Liver (tissue), 3 donors: Measurements from ENCODE around the gene MPND.

ENCODE experiments used
- FOXA1 ChIP-seq: IDR thresholded peaks from 2 replicates; pipeline ENCODE4 v1.6.1; 2016; ENCODE audit warnings: antibody characterized with exemption
- JUND ChIP-seq, 2 donors: IDR thresholded peaks; 2 replicates each; pipeline ENCODE4 v1.6.1; 2016; ENCODE audit warnings: antibody characterized with exemption in 2 of 2
- RAD21 ChIP-seq, 2 donors: IDR thresholded peaks; 2 replicates each; pipeline ENCODE4 v1.6.1; 2016; ENCODE audit warnings: antibody characterized with exemption in 2 of 2, mild to moderate bottlenecking in 2 of 2
- TAF1 ChIP-seq: conservative IDR thresholded peaks from 2 replicates; pipeline ENCODE4 v1.6.1; 2016; ENCODE audit warnings: antibody characterized with exemption, mild to moderate bottlenecking
- YY1 ChIP-seq: IDR thresholded peaks from 2 replicates; pipeline ENCODE4 v1.6.1; 2016; ENCODE audit warnings: antibody characterized with exemption, mild to moderate bottlenecking
- TF ChIP-seq, protein P1 (sequence below): fragments of 150-350 bp; IDR thresholded peaks from 2 replicates; pipeline ENCODE4 v1.5.1; 2017; ENCODE audit warnings: improper control_type of control experiment, low read depth, low read length; ENCODE audit not compliant: missing input control
- TF ChIP-seq, protein P2 (sequence below): IDR thresholded peaks from 2 replicates; pipeline ENCODE4 v1.6.1; 2016; ENCODE audit warnings: antibody characterized with exemption
- donor health status: healthy.
- donor health status: healthy.

DNA sequence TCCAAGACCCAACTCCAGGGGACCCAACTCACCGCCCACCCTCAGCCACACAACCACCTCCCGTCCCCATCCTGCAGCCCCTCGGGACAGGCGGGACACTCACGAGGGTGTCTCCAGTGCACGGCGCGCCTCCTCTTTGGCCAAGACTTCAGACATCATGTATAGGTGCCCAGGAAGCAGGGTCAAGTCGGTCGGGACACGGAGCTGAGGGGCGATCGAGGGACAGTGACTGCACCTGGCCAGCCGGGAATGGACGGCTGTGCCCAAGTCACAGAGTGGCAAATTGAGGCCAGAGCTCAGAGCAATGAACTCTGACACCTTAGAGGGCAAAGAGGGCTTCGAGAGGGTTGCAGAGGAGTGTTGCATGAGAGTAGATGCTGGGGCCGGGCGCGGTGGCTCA is 13.5 kb upstream of the MPND start:
- TF ChIP-seq, protein P1, sequence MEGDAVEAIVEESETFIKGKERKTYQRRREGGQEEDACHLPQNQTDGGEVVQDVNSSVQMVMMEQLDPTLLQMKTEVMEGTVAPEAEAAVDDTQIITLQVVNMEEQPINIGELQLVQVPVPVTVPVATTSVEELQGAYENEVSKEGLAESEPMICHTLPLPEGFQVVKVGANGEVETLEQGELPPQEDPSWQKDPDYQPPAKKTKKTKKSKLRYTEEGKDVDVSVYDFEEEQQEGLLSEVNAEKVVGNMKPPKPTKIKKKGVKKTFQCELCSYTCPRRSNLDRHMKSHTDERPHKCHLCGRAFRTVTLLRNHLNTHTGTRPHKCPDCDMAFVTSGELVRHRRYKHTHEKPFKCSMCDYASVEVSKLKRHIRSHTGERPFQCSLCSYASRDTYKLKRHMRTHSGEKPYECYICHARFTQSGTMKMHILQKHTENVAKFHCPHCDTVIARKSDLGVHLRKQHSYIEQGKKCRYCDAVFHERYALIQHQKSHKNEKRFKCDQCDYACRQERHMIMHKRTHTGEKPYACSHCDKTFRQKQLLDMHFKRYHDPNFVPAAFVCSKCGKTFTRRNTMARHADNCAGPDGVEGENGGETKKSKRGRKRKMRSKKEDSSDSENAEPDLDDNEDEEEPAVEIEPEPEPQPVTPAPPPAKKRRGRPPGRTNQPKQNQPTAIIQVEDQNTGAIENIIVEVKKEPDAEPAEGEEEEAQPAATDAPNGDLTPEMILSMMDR, result no peak
- TF ChIP-seq JUND (IDR thresholded peaks at IDR 0.05) (no peak), YY1 (no peak), TAF1 (no peak), FOXA1 (no peak), RAD21 (IDR thresholded peaks at IDR 0.05) (no peak)
- TF ChIP-seq, protein P2, sequence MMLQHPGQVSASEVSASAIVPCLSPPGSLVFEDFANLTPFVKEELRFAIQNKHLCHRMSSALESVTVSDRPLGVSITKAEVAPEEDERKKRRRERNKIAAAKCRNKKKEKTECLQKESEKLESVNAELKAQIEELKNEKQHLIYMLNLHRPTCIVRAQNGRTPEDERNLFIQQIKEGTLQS, result no peak
